IPS-15b (cell line): ENCODE measurements around the gene MXRA7.
"Not testable (repeated sequence)": the region's sequence is repeated elsewhere in the genome, so short reads cannot be mapped to it uniquely, and the experiment has no call there.

Experiments used
- H3K27me3 ChIP-seq: one replicate; pipeline ENCODE4 v1.6.1; 2013; ENCODE audit warnings: low read length; ENCODE audit not compliant: control insufficient read depth, insufficient read depth
- H3K36me3 ChIP-seq: one replicate; pipeline ENCODE4 v1.6.1; 2013; ENCODE audit warnings: low read length; ENCODE audit not compliant: control insufficient read depth, insufficient read depth
- H3K4me1 ChIP-seq: one replicate; pipeline ENCODE4 v1.6.1; 2013; ENCODE audit warnings: mild to moderate bottlenecking, low read length; ENCODE audit not compliant: control insufficient read depth, insufficient read depth
- H3K4me3 ChIP-seq: one replicate; pipeline ENCODE4 v1.5.1; 2013; ENCODE audit warnings: low read depth, low read length
- H3K9ac ChIP-seq: one replicate; pipeline ENCODE4 v1.6.1; 2013; ENCODE audit warnings: low read depth, mild to moderate bottlenecking, low read length
- H3K9me3 ChIP-seq: one replicate; pipeline ENCODE4 v1.6.1; 2013; ENCODE audit warnings: mild to moderate bottlenecking, low read length; ENCODE audit not compliant: control insufficient read depth, insufficient read depth

The MXRA7 gene

DNA sequence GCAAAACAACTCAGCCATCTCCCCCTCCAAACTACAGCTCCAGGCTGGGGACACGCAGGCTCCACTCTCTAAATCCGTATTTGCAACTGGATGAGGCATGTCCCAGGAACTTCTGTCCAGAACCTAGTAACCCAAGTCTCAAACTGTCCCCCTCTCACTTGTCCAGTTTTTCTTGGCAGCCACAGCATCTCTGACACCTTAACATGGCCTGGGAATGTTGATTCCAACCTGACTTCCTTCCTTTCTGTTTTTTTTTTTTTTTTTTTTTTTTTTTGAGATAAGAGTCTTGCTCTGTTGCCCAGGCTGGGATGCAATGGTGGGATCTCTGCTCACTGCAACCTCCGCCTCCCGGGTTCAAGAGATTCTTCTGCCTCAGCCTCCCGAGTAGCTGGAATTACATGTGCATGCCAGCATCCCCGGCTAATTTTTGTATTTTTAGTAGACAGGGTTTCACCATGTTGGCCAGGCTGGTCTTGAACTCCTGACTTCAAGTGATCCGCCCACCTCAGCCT is 12.2 kb downstream of the MXRA7 start:
- not testable (repeated sequence) for H3K9me3 ChIP-seq, H3K36me3 ChIP-seq, H3K9ac ChIP-seq, H3K27me3 ChIP-seq, H3K4me3 ChIP-seq
- H3K4me1 ChIP-seq = peaks cover 18% of the 10 kb centered on the region

DNA sequence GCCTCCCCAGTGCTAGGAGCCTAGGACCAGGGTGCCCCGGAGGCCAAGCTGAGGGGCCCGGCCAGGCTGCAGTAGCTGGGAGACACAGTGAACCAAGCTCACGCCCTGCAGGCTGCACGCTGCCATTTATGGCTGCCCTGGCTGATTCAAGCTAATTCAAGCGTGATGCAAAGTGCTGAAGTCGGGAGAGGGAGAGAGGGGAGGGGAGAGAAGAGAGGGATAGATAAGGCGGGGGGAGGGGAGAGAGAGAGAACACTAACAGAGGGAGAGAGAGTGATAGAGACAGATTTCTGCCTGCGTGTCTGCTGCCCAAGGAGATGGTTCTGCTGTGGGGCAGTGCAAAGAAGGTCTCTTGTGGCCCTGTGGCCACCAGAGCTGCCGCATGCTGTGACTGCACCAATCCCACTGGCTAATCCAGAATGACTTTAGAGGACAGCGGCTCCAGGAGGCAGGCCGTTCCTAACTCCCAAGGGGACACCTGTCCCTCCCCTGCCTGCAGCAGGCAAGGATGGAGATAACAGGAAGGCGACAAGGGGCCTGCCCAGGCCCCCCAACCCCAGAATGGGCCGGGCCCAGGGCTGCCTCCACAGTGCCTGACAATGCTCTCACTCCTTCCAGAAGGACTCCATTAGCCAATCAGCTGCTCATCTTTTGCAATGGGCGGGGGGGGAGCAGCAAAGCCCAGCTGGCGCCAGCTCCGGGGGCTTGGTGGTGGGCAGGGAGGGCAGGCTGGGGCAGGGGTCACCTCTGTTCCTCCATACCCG is 12.9 kb downstream of the MXRA7 start:
- H3K9ac ChIP-seq = no peak overlapping the region
- H3K36me3 ChIP-seq = no peaks in the 10 kb centered on the region

DNA sequence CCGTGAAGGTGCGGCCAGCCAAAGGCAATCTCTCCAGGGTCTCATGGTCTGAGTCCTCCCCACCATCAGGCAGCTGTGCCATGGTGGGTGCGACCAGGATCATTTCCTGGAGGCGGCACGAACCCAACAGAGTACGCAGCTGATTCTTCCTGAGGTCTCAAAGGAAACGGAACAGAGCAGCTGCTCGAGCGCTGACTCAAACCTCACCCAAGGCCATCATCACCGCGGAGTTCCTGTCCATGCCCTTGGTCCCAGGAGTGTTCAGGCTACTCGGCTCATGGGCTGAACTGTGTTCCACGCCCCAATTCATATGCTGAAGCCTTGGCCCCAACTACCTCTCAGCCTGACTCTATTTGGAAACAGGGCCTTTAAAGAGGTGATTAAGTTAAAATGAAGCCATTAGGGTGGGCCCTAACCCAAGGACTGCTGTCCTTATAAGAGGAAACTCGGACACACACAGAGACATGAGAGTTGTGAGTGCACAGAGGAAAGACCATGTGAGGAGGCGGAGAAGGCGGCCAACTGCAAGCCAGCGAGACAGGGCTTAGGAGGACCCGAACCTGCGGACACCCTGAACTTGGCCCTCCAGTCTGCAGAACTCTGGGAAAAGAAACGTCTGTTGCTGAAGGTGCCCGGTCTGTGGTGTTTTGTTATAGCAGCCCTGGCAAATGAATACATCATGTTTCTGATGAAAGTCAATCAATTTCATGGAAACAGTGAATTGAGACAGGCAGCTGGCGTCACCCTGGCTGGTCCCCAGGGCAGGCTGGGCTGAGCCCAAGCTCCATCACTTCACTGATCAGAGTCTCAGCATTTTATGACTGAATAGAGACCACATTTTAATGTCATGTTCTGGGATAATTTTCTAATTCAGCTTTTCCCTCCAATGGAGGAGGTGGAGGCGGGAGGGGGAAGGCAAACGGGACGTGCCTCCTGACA is 13.7 kb downstream of the MXRA7 start:
- H3K36me3 ChIP-seq = no peaks in the 10 kb centered on the region
- H3K9ac ChIP-seq = no peak overlapping the region
- no peaks in the 10 kb centered on the region for H3K27me3 ChIP-seq
- no peak overlapping the region for H3K4me3 ChIP-seq
- H3K9me3 ChIP-seq = no peaks in the 10 kb centered on the region
- H3K4me1 ChIP-seq = peaks cover 18% of the 10 kb centered on the region

More for the DNA sequence above, 12.9 kb downstream of the MXRA7 start:
- Histone ChIP-seq H3K27me3 (no peaks in the 10 kb centered on the region), H3K4me1 (peaks cover 18% of the 10 kb centered on the region), H3K9me3 (no peaks in the 10 kb centered on the region), H3K4me3 (no peak overlapping the region)

DNA sequence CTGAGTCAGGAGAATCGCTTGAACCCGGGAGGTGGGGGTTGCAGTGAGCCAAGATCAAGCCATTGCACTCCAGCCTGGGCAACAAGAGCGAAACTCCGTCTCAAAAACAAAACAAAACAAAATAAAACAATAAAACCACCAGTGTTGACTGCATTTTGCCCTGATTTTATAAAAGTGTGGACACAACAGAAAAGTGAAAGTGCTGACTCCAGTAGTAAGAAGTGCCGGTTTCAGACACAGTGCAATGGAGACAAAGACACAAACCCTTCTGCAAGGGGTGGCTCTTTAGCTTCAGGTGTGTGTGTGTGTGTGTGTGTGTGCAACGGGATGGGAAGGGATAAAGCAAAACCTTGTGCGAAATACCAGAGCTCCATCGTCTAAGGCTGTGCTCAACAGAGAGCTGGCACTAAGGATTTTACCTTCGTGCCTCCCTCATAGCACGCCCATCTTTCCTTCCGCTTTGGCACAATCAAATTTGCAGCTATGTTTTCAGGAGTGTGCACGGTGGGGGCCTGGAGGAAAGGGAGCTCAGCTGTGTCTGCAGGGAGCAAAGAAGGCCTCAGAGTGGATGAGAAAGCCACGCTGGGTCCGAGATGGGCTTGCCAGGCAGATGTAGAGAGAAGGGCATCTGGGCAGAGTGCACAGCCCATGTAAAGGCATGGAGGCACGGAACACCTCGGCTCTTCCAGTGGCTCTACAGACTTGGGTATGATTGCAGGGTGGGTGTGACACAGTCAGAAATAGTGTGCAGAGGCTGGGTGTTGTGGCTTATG is 15.5 kb downstream of the MXRA7 start:
- H3K9ac ChIP-seq = no peak overlapping the region
- no peaks in the 10 kb centered on the region for H3K27me3 ChIP-seq
- no peak overlapping the region for H3K4me3 ChIP-seq
- peaks cover 8% of the 10 kb centered on the region for H3K4me1 ChIP-seq
- no peaks in the 10 kb centered on the region for H3K9me3 ChIP-seq
- H3K36me3 ChIP-seq = no peaks in the 10 kb centered on the region

DNA sequence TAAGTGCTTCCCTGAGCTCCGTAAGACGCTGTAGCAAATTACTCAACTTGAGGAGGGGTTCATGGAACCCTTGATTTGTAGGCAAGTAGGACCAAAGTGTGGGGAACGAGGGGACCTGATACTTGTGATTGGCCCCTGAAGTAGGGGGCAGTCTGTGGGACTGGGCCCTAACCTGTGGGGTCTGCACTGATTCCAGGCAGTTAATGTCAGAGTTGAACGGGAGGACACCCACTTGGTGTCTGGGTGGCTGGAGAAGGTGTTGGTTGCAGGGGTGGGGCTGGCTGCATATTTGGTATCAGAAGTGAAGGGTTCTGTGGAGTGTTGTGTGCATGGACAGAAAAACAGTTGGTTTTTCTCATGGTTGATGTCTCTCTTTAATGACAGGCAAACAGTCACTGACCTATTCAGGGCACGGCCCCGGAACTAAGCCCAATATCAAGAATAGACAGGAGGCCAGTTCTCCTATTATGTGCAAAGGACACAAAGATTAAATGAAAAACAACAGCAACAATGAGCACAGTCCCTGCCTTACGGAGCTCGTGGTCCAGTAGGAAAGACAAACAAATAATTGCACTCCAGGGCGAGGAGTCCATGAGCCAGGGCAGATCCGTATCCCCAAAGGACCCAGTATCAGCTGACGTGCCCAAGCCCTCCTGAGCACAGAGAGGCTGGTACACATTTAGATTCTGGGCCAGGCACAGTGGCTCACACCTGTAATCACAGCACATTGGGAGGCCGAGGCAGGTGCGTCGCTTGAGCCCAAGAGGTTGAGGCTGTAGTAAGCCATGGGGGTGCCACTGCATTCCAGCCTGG is 19.2 kb downstream of the MXRA7 start:
- Histone ChIP-seq H3K36me3 (no peaks in the 10 kb centered on the region), H3K4me1 (no peaks in the 10 kb centered on the region), H3K27me3 (no peaks in the 10 kb centered on the region), H3K9ac (no peak overlapping the region), H3K9me3 (no peaks in the 10 kb centered on the region), H3K4me3 (no peak overlapping the region)

DNA sequence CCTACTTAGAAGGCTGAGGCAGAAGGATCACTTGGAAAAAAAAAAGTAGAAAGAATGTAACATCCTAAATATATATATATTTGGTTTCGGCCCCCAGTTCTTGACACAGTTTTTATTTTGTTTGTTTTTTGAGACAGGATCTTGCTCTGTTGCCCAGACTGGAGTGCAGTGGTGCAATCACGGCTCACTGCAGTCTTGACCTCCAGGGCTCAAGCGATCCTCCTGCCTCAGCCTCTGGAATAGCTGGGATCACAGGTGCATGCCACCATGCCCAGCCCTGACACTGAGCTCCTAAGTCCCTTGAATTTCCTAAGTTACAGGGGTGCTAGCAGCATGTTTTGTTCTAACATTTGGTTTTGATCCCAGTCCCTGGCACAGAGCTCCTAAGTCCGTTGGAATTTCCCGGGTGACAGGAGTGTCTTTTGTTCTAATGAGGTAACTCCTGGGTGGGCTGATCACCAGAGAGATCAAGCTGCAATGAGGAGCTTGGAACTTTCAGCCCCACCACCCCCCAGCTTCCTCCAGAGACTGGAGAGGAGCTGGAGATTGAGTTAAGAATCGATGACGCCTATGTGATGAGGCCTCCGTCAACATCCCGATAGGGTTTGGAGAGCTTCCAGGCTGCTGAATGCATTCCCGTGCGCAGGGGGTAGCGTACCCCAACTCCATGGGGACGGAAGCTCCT is 20.0 kb downstream of the MXRA7 start:
- no peaks in the 10 kb centered on the region for H3K4me1 ChIP-seq
- no peaks in the 10 kb centered on the region for H3K9me3 ChIP-seq
- H3K9ac ChIP-seq = no peak overlapping the region
- no peaks in the 10 kb centered on the region for H3K27me3 ChIP-seq
- no peak overlapping the region for H3K4me3 ChIP-seq
- H3K36me3 ChIP-seq = no peaks in the 10 kb centered on the region

DNA sequence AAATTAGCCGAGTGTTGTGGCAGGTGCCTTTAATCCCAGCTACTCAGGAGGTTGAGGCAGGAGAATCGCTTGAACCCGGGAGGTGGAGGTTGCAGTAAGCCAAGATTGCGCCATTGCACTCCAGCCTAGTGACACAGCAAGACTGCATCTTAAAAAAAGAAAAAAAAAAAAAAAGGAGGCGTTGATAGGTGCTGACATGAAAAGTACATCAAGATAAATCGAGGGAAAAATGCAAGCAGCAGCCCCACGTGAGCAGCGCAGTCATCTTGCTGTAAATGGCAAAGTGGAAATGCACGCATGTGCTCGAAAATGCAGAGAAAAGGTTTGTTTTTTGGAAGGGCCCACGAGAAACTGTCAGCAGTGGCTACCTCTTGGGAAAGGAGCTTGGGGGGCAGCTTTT is 20.9 kb downstream of the MXRA7 start:
- Histone ChIP-seq H3K4me1 (no peaks in the 10 kb centered on the region), H3K9ac (no peak overlapping the region), H3K9me3 (no peaks in the 10 kb centered on the region), H3K27me3 (no peaks in the 10 kb centered on the region), H3K36me3 (no peaks in the 10 kb centered on the region), H3K4me3 (no peak overlapping the region)

DNA sequence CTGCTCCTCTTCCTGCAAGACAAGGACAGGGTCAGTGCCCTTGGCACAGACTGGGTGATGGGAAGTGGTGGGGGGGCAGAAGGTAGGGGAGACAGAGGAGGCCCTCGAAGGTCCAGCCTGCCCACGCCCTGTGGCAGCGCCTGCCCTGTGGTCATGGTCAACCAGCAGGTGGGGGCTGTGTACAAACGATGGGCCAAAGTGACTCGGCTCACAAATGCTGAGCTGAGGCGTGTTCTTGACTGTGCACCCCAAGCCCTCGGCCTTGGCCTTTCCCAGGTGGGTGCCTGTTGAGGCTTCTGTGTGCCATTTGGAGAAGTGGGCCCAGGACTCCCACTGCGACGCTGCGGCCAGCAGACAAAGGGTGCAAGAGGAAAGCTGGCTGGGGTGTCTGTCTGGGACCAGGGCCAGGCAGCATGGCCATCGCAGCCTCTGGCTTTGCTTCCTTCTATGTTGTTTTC is 22.6 kb downstream of the MXRA7 start:
- Histone ChIP-seq H3K27me3 (no peaks in the 10 kb centered on the region), H3K4me1 (no peaks in the 10 kb centered on the region), H3K36me3 (no peaks in the 10 kb centered on the region), H3K4me3 (no peak overlapping the region), H3K9me3 (no peaks in the 10 kb centered on the region), H3K9ac (no peak overlapping the region)

DNA sequence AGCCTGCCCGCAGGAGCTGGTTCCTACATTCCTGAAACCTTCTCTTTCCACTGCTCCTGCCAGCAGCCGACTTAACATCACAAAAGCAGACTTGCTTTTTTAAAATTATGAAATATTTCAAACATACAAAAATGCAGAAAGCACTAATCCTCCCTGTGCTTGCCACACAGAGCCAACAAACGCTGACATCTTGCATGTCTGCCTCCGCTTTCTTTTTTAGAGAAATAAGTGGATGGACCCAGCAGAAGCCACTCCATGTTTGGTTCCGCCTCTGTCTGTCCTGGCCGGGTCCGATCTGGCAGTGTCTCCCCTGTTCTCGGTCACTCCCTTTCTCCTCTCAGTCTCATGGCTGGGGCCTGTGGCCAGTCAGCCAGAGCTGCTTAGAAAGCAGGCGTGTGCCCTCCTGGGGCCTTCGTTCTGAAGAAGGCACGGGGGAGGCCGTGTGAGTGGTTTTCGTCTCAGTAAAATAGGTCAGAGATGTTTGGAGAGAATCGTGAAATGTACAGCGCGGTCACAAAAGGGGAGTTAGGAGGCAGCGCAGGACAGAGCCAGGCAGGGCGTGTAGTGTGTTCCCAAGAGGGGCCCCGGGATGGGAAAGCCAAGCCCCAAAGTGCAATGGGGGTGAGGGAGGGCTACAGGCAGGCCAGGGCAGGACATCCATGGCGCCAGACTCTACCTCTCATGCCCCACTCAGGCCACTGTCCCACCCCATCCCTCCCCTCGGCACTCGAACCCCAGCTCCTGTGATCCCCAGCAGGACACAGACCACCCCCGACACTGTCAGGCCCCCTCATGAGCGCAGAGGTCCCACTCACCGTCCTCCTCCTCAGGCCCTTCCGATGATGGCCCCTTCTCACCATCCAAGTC is 23.2 kb downstream of the MXRA7 start:
- Histone ChIP-seq H3K27me3 (no peaks in the 10 kb centered on the region), H3K36me3 (no peaks in the 10 kb centered on the region), H3K9ac (no peak overlapping the region), H3K4me1 (no peaks in the 10 kb centered on the region), H3K9me3 (no peaks in the 10 kb centered on the region), H3K4me3 (no peak overlapping the region)
